ENCODE results near the gene TMEFF1.

TMEFF1 gene

GRCh38 chr9:100619194-100619593, 146.2 kb downstream of the TMEFF1 start:
- no peak for DNase-seq (ENCODE audit: low spot score)

- DNase-seq (ENCODE audit: low spot score) = no peak
Observed at GRCh38 chr9:100619665-100620064, 146.7 kb downstream of the TMEFF1 start.

- no peak for DNase-seq (ENCODE audit: low spot score)
Observed at GRCh38 chr9:100623969-100624368, 151.0 kb downstream of the TMEFF1 start.

- DNase-seq (ENCODE audit: low spot score) = no peak
Observed at GRCh38 chr9:100626949-100627348, 154.0 kb downstream of the TMEFF1 start.
